GM18511 (cell line): ENCODE results near the gene PRKG2.
"Not testable (repeated sequence)": the region's sequence is repeated elsewhere in the genome, so short reads cannot be mapped to it uniquely, and the experiment has no call there.

Experiments
- ATAC-seq: cut with Tn5 transposase; IDR thresholded peaks from one replicate; pipeline ENCODE4 v1.9.1; 2021; ENCODE audit warnings: mild to moderate bottlenecking, moderate library complexity; ENCODE audit not compliant: unreplicated experiment

PRKG2 gene, protein sequence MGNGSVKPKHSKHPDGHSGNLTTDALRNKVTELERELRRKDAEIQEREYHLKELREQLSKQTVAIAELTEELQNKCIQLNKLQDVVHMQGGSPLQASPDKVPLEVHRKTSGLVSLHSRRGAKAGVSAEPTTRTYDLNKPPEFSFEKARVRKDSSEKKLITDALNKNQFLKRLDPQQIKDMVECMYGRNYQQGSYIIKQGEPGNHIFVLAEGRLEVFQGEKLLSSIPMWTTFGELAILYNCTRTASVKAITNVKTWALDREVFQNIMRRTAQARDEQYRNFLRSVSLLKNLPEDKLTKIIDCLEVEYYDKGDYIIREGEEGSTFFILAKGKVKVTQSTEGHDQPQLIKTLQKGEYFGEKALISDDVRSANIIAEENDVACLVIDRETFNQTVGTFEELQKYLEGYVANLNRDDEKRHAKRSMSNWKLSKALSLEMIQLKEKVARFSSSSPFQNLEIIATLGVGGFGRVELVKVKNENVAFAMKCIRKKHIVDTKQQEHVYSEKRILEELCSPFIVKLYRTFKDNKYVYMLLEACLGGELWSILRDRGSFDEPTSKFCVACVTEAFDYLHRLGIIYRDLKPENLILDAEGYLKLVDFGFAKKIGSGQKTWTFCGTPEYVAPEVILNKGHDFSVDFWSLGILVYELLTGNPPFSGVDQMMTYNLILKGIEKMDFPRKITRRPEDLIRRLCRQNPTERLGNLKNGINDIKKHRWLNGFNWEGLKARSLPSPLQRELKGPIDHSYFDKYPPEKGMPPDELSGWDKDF

DNA sequence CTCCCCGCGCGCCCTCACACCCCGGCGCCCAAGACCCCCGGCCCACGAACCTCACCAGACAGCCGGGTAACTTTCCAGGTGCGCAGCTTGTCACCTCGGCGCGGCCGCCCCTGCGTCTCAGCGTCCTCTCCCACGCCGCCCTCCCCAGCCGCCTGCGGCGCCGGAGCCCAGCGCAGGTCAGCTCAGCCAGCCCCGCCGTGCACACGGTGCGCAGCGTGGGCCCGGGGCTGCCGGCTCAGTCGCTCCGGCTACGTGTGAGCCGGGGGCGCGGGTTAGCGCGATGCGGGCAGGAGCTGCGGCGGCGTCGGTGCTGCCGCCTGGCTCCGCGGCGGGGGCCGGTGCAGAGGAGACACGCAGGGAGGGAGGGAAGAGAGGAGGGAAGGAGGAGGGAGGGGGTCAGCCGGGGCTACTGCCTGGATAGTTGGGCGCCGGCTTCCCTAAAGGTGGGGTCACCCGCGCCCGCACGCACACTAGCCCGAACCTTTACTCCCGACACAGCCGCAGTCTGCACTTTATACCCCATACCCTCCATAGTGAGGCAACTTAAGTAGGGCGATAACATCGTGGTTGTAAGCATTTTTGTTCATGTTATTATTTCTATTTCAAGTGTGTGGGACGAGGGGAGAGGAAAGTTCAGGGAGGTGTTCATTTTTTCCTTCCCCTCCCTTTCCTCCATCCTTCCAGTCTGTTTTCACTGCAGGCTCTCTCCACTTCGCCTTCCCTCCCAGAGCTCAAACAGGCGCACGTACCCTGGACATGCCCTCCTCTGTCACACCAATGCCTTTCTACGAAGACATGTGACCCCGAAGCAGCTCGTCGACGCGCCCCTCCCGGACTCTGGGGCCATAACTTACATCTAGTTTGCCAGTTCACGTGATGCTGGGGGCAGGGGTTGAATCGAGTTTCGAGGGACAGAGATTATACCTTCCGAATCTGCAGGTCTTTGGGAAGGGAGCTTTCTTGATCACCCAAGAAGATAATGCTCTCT is at the start of gene PRKG2:
Gene PRKG2, minus strand, starts transcription at position 342 of the 988 bp plus-strand sequence. CDS start 10,175 bp downstream, outside the sequence.
- no peak for ATAC-seq

DNA sequence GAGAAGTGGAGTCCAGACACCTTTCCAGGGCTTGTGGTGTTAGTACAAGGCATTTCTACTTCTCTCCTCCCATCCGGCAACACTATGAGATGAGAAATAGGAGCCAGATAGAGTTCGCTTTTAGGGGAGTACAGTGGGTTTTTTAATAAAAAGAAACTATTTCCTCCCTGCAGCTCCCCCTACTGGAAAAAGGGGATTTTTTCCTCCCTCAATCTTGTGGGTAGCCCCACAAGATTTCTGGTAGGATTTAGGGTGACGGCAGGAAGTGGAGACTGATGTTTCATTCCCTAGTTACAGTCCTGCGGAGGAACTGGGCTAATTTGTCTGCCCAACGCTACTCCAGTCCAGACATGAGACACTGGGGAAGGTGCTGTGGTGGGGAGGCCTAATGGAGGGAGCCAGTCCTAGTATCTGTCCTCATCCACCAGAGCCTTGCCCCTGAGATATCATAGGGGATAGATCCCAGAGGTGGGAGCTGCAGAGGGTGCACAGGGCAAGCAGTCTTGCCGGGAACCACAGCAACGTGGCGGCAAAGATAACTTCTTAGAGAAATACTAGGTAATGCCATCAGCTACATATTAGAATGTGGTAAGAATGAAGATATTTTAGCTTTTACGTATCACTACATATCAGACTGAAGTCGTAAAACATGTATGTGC is 45.5 kb upstream of the PRKG2 start:
- ATAC-seq: no peak

GRCh38 chr4:81258841-81259550 is 44.0 kb upstream of the PRKG2 start:
- ATAC-seq: no peak

GRCh38 chr4:81257816-81258215 is 42.8 kb upstream of the PRKG2 start:
- ATAC-seq: no peak

- ATAC-seq: no peak
Measured at GRCh38 chr4:81257021-81257420, 42.0 kb upstream of the PRKG2 start.

DNA sequence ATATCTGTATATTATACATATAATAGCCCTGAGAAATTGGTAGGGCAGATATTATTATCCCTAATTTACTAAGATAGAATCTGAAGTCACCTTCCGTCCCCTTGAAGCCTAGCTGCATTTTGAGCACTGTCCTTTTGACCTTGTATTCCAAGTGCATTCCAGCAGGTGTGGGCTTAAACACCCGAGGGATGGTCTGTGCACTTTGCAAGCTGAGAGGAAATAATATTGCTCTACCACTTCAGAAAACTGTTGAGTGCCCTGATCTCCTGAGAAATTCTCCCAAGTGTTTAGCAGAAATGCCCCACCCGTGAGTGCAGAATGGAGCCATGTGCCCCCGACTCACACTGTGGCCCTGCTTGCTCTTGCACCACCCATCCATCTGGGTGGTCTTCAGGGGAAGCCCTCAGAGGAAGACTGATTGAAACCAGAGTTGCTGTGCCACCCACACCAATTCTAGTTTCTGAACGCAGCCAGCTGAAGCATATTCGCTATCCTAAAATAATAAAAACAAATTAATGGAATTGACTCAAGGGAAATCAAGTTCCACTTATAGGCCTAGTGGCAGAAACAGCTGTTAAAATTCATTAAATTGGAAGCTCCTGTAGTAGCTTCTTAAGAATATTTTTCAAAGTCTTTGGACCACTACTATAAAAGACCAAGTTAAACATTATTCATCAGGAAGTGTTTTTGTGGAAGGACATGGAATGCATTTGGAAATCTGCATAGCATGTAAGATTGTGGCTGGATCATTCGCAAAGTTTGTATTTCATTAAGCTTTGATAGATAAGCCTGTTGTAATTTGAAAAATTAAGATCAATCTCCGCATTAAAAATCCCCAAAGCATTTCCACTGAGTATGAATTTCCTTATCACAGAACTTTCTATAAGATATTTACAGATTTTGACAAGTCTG is 41.3 kb upstream of the PRKG2 start:
- ATAC-seq: no peak

DNA sequence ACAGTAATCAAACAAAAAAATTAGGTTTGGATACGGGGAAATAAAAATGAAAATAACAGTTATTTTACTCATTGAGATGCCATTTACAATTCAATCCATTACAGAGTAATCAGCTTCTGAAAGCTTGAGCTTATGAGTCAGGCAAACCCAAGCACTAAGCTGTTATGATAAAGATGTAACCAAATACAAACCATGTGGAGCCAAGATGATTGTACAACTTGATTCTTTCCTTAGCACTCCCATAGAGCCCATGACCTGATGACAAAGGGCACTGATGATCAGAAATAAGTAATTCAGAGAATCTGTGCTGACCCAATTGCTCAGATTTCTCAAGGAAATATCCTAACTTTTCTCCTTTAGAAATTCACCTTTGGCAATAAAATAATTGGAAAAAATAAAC is 40.5 kb upstream of the PRKG2 start:
- ATAC-seq: no peak

DNA sequence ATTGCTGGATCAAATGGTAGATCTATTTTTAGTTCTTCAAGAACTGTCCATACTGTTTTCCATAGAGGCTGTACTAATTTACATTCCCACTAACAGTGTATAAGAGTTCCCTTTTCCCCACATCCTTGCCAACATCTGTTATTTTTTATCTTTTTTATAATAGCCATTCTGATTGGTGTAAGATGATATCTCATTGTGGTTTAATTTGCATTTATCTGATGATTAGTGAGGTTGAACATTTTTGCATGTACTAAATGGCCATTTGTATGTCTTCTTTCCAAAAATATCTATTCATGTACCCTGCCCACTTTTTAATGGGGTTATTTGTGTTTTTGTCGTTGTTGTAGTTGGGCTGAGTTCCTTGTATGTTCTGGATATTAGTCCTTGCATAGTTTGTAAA is 35.4 kb upstream of the PRKG2 start:
- ATAC-seq: no peak

- ATAC-seq: no peak
Measured at GRCh38 chr4:81245218-81246009, 30.4 kb upstream of the PRKG2 start.

- no peak for ATAC-seq
Measured at GRCh38 chr4:81237791-81238190, 22.8 kb upstream of the PRKG2 start.

DNA sequence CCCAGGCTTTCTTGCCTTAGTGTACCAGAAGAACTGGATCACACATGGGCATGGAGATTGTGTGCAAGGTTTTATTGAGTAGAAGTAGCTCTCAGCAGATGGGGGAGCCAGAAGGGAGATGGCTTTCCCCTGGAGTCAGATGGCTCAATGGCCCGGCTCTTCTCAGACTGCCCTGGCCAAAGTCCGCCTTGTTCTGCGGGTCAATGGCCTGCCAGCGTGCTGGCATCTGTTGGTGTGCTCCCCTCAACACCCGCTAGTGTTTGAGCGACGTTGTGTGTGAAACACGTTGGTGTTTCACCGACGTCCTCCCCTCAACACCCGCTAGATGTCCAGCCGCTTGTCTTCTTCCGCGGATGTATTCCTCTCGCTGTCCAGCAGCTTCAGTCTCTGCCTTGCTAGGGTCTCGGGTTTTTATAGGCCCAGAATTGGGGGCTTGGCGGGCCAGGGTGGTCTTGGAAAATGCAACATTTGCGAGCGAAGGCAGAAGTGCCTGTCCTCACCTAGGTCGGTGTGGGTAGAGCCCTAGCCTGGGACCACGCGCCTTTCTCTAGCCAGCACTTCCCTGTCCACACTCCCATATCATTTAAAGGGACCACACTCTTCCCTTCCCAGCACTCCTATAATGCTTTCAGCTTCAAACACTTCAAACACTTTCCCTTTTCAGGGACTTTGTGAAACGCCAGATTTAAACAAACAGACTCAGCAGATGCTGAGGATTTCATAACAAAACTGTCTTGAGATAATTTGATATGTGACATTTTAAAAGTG is 21.1 kb upstream of the PRKG2 start:
- no peak for ATAC-seq

DNA sequence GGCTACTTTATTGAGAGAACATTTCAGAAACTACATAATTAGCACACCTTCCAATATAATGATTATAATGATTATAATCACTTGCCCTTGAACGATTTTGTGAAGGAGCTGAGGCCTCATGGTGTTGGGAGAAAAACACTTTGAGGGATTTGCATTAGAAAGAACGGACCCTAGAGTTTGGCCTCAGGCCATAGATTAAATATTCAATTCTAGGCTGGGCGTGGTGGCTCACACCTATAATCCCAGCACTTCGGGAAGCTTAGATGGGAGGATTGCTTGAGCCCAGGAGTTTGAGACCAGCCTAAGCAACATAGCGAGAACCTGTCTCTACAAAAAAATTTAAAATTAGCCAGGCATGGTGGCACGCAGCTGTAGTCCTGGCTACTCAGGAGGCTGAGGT is 12.9 kb upstream of the PRKG2 start:
- ATAC-seq: no peak

- ATAC-seq: no peak
Measured at GRCh38 chr4:81227138-81227537, 12.1 kb upstream of the PRKG2 start.

DNA sequence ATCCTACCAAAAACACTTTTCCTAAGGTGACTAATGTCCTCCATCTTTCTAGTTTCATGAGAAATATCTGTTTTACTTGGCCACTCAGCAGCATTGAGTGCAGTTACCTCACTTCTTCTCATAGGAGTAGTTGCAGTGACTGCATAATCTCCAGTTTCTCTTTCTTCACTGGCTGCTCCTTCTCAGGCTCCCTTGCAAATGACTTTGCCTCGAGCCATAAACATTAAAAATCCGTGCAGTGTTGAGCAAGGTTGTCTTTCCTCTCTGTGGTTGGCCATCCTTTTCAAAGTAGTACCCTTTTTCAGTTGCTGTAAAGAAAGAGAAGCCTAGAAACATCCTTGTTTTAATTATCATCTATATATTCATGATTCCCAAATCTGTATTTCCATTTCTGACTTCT is 10.2 kb upstream of the PRKG2 start:
- no peak for ATAC-seq

DNA sequence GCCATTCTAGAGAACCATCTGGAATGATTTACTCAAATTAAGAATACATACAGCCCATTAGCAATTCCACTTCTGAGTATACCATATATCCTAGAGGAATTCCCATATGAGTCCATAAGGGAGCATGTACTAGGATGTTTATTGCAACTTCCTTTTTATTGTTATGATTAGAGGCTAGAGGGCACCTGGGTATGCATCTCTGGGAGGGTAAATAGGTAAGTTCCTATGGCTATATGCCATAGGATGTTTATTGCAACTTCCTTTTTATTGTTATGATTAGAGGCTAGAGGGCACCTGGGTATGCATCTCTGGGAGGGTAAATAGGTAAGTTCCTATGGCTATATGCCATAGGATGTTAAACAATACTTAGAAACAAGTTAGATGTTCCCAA is 7.1 kb upstream of the PRKG2 start:
- ATAC-seq: not testable (repeated sequence)

DNA sequence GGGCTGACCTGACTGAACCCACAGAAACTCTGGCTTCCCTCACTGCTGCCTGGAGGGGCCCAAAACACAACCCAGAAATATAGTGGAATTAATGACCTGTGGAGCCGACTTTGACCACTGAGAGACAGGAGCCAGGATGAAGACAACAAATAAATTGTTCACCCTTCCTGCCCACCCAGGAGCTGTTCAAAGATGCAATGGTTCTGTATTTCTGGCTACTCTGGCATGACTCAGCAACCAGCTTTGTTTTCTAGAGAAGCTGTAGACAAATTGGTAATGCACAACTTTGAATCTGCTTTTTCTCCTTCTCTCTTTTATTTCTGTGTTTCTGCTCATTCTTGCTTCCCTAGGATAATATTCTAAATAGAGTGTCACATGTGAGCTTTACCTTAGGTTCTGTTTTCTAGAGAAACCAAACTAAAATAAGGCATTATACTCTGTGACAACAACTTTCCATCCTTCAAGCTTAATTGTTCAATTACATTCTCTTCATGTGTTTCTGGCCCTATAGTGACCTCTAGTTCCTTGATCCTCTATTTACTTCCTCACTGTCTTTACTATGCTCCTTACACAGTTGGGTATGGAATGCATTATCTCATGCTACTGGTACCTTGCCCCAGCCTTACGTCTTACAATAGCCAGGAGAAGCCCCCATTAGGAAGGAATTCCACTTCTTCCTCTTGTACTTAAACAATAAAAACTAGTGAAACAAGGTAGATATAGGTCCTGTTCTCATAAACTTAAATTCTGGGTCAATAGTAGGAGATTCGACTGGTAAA is 6.5 kb upstream of the PRKG2 start:
- no peak for ATAC-seq

DNA sequence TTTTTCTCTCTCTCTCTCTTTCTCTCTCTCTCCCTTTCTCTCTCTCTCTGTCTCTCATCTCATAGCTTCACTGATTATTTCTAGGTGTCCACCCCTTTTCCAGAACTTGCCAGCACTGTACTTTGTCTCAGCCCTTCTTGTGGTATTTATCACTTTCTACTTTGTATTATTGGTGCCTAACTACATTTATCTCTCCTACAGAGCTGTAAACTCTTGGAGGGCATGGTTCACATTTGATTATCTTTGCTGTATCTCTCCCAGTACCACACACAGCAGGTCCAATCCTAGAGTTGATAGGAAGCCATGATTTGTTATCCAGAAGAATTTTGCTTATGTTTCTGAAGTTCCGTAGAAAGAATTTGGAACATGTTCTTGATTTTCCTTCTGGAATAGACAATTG is 5.2 kb upstream of the PRKG2 start:
- no peak for ATAC-seq
